HepG2 (cell line): Measurements from ENCODE around the gene SLC19A1. TPM values are rescaled to one million over a fixed set of nuclear protein-coding genes. Genes with fewer than 3 reads are reported as not detected.

Experiments used
- ETS1 ChIP-seq: sonication (generic); formaldehyde crosslinking; IDR thresholded peaks from 2 replicates; pipeline ENCODE4 v1.4.0; 2020; ENCODE audit warnings: missing genetic modification reagents
- GATAD2A ChIP-seq: IDR thresholded peaks from 2 replicates; pipeline ENCODE4 v1.6.1; 2016
- GTF3A ChIP-seq: sonication (generic); formaldehyde crosslinking; conservative IDR thresholded peaks from 2 replicates; pipeline ENCODE4 v1.4.0; 2020; ENCODE audit warnings: mild to moderate bottlenecking, missing genetic modification reagents
- HDAC2 ChIP-seq: sonication (generic); formaldehyde crosslinking; IDR thresholded peaks from 2 replicates; pipeline ENCODE4 v1.4.0; 2020; ENCODE audit warnings: missing genetic modification reagents
- IRX3 ChIP-seq: sonication (generic); formaldehyde crosslinking; IDR thresholded peaks from 2 replicates; pipeline ENCODE4 v1.8.1; 2023; ENCODE audit warnings: mild to moderate bottlenecking, low read depth, missing genetic modification reagents, borderline replicate concordance
- KLF15 ChIP-seq: sonication (generic); formaldehyde crosslinking; IDR thresholded peaks from 2 replicates; pipeline ENCODE4 v1.8.1; 2023; ENCODE audit warnings: borderline replicate concordance, mild to moderate bottlenecking, inconsistent platforms, missing genetic modification reagents, mixed read lengths
- MXI1 ChIP-seq: IDR thresholded peaks from 3 replicates; pipeline ENCODE4 v1.6.1; 2012; ENCODE audit warnings: low read depth, low read length, inconsistent platforms, borderline replicate concordance
- NR2F6 ChIP-seq, 2 experiments: IDR thresholded peaks; 2 replicates each; pipeline ENCODE4 v1.6.1; 2016; ENCODE audit warnings: antibody characterized with exemption in 1 of 2, mild to moderate bottlenecking in 1 of 2
- RARG ChIP-seq: sonication (generic); formaldehyde crosslinking; IDR thresholded peaks from 2 replicates; pipeline ENCODE4 v1.4.0; 2020; ENCODE audit warnings: low read depth, mild to moderate bottlenecking, missing genetic modification reagents
- RELA ChIP-seq: sonication (generic); formaldehyde crosslinking; IDR thresholded peaks from 2 replicates; pipeline ENCODE4 v1.4.0; 2020; ENCODE audit warnings: missing genetic modification reagents
- RXRB ChIP-seq: IDR thresholded peaks from 2 replicates; pipeline ENCODE4 v1.6.1; 2016; ENCODE audit warnings: borderline replicate concordance, missing genetic modification reagents, missing compliant biosample characterization
- SIX1 ChIP-seq: sonication (generic); formaldehyde crosslinking; IDR thresholded peaks from 2 replicates; pipeline ENCODE4 v1.4.0; 2020; ENCODE audit warnings: missing genetic modification reagents, borderline replicate concordance
- SMARCC2 ChIP-seq: fragments of 450-650 bp; IDR thresholded peaks from 2 replicates; pipeline ENCODE4 v1.6.1; 2017; ENCODE audit warnings: antibody characterized with exemption, mild to moderate bottlenecking
- ZNF101 ChIP-seq: sonication (generic); formaldehyde crosslinking; IDR thresholded peaks from 2 replicates; pipeline ENCODE4 v1.4.0; 2020; ENCODE audit warnings: mild to moderate bottlenecking, low read depth, missing genetic modification reagents, borderline replicate concordance
- ZNF343 ChIP-seq: sonication (generic); formaldehyde crosslinking; IDR thresholded peaks from 2 replicates; pipeline ENCODE4 v1.4.0; 2020; ENCODE audit warnings: mild to moderate bottlenecking, missing genetic modification reagents
- ZNF672 ChIP-seq: sonication (generic); formaldehyde crosslinking; IDR thresholded peaks from 2 replicates; pipeline ENCODE4 v1.8.1; 2022; ENCODE audit warnings: missing genetic modification reagents
- ZNF709 ChIP-seq: sonication (generic); formaldehyde crosslinking; IDR thresholded peaks from 2 replicates; pipeline ENCODE4 v1.5.0; 2020; ENCODE audit warnings: mild to moderate bottlenecking, missing genetic modification reagents
- ZNF788 ChIP-seq: sonication (generic); formaldehyde crosslinking; IDR thresholded peaks from 2 replicates; pipeline ENCODE4 v1.5.0; 2020; ENCODE audit warnings: mild to moderate bottlenecking, missing genetic modification reagents, borderline replicate concordance
- ZNF800 ChIP-seq: sonication (generic); formaldehyde crosslinking; IDR thresholded peaks from 2 replicates; pipeline ENCODE4 v1.4.0; 2020; ENCODE audit warnings: missing genetic modification reagents
- ZSCAN12 ChIP-seq: sonication (generic); formaldehyde crosslinking; IDR thresholded peaks from 2 replicates; pipeline ENCODE4 v1.9.0; 2021; ENCODE audit warnings: mild to moderate bottlenecking, missing genetic modification reagents
- polyA plus RNA-seq, 8 experiments: library from polyadenylated mRNA; depleted of rRNA in 3 of 8; stranded (reverse) in 7 of 8; unstranded in 1 of 8; fragments of >200 nt; fragmentation: Illumina TruSeq in 4 of 8; extraction: Trizol in 4 of 8; gene quantifications; 2 replicates each; pipeline versions ENCODE4 v1.2.1 to v1.2.3, GENCODE V29; 2011 to 2016; ENCODE audit warnings: low read depth in 4 of 8, missing spikeins in 1 of 8, mixed read lengths in 1 of 8; ENCODE audit not compliant: insufficient read depth in 1 of 8
- total RNA-seq, 5 experiments: library from RNA; depleted of rRNA; stranded (reverse); fragments of >200 nt; fragmentation: Illumina TruSeq; extraction: Trizol; gene quantifications; 2 replicates each; pipeline ENCODE4 v1.2.3, GENCODE V29; 2016; ENCODE audit warnings: low read depth in 1 of 5
- TF ChIP-seq, protein P1 (sequence below): sonication (generic); formaldehyde crosslinking; IDR thresholded peaks from 2 replicates; pipeline ENCODE4 v1.4.0; 2020; ENCODE audit warnings: missing genetic modification reagents, mild to moderate bottlenecking, borderline replicate concordance
- TF ChIP-seq, protein P2 (sequence below): IDR thresholded peaks from 2 replicates; pipeline ENCODE4 v1.6.1; 2012; ENCODE audit warnings: low read length, improper control_type of control experiment

Gene SLC19A1
- total and polyA plus RNA-seq, 2 of the 13 experiments (the other 11 are each of a cell fraction or from before 2014, with no cell fraction given), result 21.8 to 23.0 TPM

GRCh38 chr21:45528981-45529784 lies 13.1 kb downstream of the SLC19A1 start (continued):
- TF ChIP-seq ZNF800 (CRISPR knock-in tag) (no peak), ZNF709 (CRISPR knock-in tag) (no peak), KLF15 (no peak), ZNF101 (no peak), MXI1 (no peak; the same call in 2 of the 3 replicates), RARG (CRISPR knock-in tag) (no peak), ZNF672 (CRISPR knock-in tag) (0 out of 2 replicates have a peak, but pooled peaks have one; percentile 33), ZNF788 (CRISPR knock-in tag) (peak; percentile 71; the same call in 1 of the 2 replicates), RELA (CRISPR knock-in tag) (no peak), RXRB (CRISPR knock-in tag) (peak; percentile 72), SMARCC2 (no peak), ZNF343 (CRISPR knock-in tag) (0 out of 2 replicates have a peak, but pooled peaks have one; percentile 48), ZSCAN12 (no peak), GTF3A (no peak), ETS1 (CRISPR knock-in tag) (no peak), IRX3 (CRISPR knock-in tag) (no peak), SIX1 (no peak), NR2F6 (IDR thresholded peaks at IDR 0.05) (peak; percentile 63; the same call in 1 of the 2 replicates), NR2F6 (CRISPR knock-in tag; IDR thresholded peaks at IDR 0.05) (peak; percentile 75), GATAD2A (CRISPR knock-in tag) (peak; percentile 82), HDAC2 (CRISPR knock-in tag) (peak; percentile 52; the same call in 1 of the 2 replicates)
- TF ChIP-seq, protein P1, sequence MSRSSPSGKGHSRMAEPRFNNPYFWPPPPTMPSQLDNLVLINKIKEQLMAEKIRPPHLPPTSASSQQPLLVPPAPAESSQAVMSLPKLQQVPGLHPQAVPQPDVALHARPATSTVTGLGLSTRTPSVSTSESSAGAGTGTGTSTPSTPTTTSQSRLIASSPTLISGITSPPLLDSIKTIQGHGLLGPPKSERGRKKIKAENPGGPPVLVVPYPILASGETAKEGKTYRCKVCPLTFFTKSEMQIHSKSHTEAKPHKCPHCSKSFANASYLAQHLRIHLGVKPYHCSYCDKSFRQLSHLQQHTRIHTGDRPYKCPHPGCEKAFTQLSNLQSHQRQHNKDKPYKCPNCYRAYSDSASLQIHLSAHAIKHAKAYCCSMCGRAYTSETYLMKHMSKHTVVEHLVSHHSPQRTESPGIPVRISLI (CRISPR knock-in tag), result no peak
- TF ChIP-seq, protein P2, sequence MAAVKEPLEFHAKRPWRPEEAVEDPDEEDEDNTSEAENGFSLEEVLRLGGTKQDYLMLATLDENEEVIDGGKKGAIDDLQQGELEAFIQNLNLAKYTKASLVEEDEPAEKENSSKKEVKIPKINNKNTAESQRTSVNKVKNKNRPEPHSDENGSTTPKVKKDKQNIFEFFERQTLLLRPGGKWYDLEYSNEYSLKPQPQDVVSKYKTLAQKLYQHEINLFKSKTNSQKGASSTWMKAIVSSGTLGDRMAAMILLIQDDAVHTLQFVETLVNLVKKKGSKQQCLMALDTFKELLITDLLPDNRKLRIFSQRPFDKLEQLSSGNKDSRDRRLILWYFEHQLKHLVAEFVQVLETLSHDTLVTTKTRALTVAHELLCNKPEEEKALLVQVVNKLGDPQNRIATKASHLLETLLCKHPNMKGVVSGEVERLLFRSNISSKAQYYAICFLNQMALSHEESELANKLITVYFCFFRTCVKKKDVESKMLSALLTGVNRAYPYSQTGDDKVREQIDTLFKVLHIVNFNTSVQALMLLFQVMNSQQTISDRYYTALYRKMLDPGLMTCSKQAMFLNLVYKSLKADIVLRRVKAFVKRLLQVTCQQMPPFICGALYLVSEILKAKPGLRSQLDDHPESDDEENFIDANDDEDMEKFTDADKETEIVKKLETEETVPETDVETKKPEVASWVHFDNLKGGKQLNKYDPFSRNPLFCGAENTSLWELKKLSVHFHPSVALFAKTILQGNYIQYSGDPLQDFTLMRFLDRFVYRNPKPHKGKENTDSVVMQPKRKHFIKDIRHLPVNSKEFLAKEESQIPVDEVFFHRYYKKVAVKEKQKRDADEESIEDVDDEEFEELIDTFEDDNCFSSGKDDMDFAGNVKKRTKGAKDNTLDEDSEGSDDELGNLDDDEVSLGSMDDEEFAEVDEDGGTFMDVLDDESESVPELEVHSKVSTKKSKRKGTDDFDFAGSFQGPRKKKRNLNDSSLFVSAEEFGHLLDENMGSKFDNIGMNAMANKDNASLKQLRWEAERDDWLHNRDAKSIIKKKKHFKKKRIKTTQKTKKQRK, result no peak
